Measurements from ENCODE around the gene TMEM223. TPM values are rescaled to one million over a fixed set of nuclear protein-coding genes. Genes with fewer than 3 reads are reported as not detected.
"Not testable (repeated sequence)": the region's sequence is repeated elsewhere in the genome, so short reads cannot be mapped to it uniquely, and the experiment has no call there.

Gene TMEM223
- total RNA-seq (10 to 100 TPM; 15.0 to 16.5 TPM), polyA plus RNA-seq (10 to 100 TPM; 39.1 to 57.8 (median 45.5) TPM), total RNA-seq (4.9 to 20.6 (median 13.3) reads per million in 6 experiments)

- POLR2A ChIA-PET = interaction anchor here (0.7 to 12.0 kb wide), 25 partner anchors 8 to 237 kb away, joined by 3 to 314 read pairs (median 5); partner anchors contain the start of genes C11orf98, CSKMT, HNRNPUL2 and NXF1
Observed at GRCh38 chr11:62791501-62792201, at the start of gene TMEM223. Gene TMEM223, minus strand, starts transcription at chr11:62792006. Its CDS starts 12 bp downstream, at chr11:62791994.

GRCh38 chr11:62840721-62841360 is 49.0 kb upstream of the TMEM223 start:
- H3K36me3 Mint-ChIP-seq = peaks cover 0 to 19% (median 3%) of the 10 kb centered on the region in 3 donors
- not testable (repeated sequence) for H3K27ac Mint-ChIP-seq, H3K9me3 Mint-ChIP-seq, H3K4me3 Mint-ChIP-seq, H3K27me3 Mint-ChIP-seq
- DNase-seq = peak in 7 of 10 donors; percentile 59 to 85 (median 77)
- POLR2A ChIA-PET = interaction anchor here (0.6 to 10.0 kb wide), 62 partner anchors 10 to 1938 kb away, joined by 3 to 479 read pairs (median 6); partner anchors contain the start of genes B3GAT3, BSCL2, C11orf98 and CPSF7
- ATAC-seq = peak; percentile 22 to 34
- H3K4me1 Mint-ChIP-seq = peaks cover 15 to 33% (median 27%) of the 10 kb centered on the region in 4 donors

More at GRCh38 chr11:62791501-62792201, at the start of gene TMEM223:
- ATAC-seq (peak; percentile 77 to 78), DNase-seq (peak; percentile 82 to 93 (median 88))
- no peaks in the 10 kb centered on the region for H3K27me3 Mint-ChIP-seq
- H3K9me3 Mint-ChIP-seq = no peaks in the 10 kb centered on the region
- H3K4me3 Mint-ChIP-seq = peak within 1 kb of the TSS; percentile 83 to 96 (median 89)
- H3K4me1 Mint-ChIP-seq = peaks cover 16 to 54% (median 47%) of the 10 kb centered on the region in 4 donors
- peaks cover 0 to 60% (median 17%) of the 10 kb centered on the region in 3 donors for H3K36me3 Mint-ChIP-seq
- H3K27ac Mint-ChIP-seq = peak within 1 kb of the TSS; percentile 85 to 97 (median 95)

- no peak within 1 kb of the TSS for H3K27ac Mint-ChIP-seq
- no peaks in the 10 kb centered on the region for H3K27me3 Mint-ChIP-seq
- H3K4me1 Mint-ChIP-seq = peaks cover 20 to 39% (median 31%) of the 10 kb centered on the region in 4 donors
- DNase-seq (peak; percentile 79 to 96 (median 90)), ATAC-seq (peak; percentile 47 to 52)
- POLR2A ChIA-PET = interaction anchor here (0.6 to 10.0 kb wide), 41 partner anchors 8 to 1905 kb away, joined by 3 to 479 read pairs (median 10); partner anchors contain the start of genes B3GAT3, BSCL2, C11orf98 and CSKMT
- no peaks in the 10 kb centered on the region for H3K9me3 Mint-ChIP-seq
- peaks cover 0 to 30% (median 5%) of the 10 kb centered on the region in 3 donors for H3K36me3 Mint-ChIP-seq
- no peak within 1 kb of the TSS for H3K4me3 Mint-ChIP-seq
Observed at GRCh38 chr11:62839050-62839945, 47.5 kb upstream of the TMEM223 start, which contains the start of gene WDR74. Gene WDR74, minus strand, starts transcription at chr11:62839590. Its CDS starts 20 bp downstream, at chr11:62839570.

- peak overlapping the region in 5 of 10 donors; percentile 15 to 80 (median 53) for H3K27ac Mint-ChIP-seq
- H3K27me3 Mint-ChIP-seq = no peaks in the 10 kb centered on the region
- peaks cover 0 to 45% (median 8%) of the 10 kb centered on the region in 3 donors for H3K36me3 Mint-ChIP-seq
- no peak for DNase-seq
- H3K4me3 Mint-ChIP-seq = peak overlapping the region in 1 of 10 donors; percentile 34
- no peaks in the 10 kb centered on the region for H3K9me3 Mint-ChIP-seq
- ATAC-seq = no peak
- peaks cover 32 to 63% (median 49%) of the 10 kb centered on the region in 4 donors for H3K4me1 Mint-ChIP-seq
- POLR2A ChIA-PET = interaction anchor here (0.6 to 5.2 kb wide), 4 partner anchors 20 to 198 kb away, joined by 3 to 65 read pairs (median 3); partner anchors contain the start of gene TAF6L
Observed at GRCh38 chr11:62835336-62835735, 43.5 kb upstream of the TMEM223 start.

GRCh38 chr11:62832336-62833234 is 40.8 kb upstream of the TMEM223 start, which contains the start of gene TEX54:
Gene TEX54, minus strand, starts transcription at chr11:62832841.
- Mint-ChIP-seq H3K36me3 (peaks cover 0 to 49% (median 5%) of the 10 kb centered on the region in 3 donors), H3K4me3 (peak within 1 kb of the TSS; percentile 93 to 99 (median 98)), H3K27me3 (no peaks in the 10 kb centered on the region), H3K4me1 (peaks cover 26 to 53% (median 49%) of the 10 kb centered on the region in 4 donors), H3K9me3 (no peaks in the 10 kb centered on the region), H3K27ac (peak within 1 kb of the TSS; percentile 91 to 100 (median 100))
- peak; percentile 2 to 12 for ATAC-seq
- POLR2A ChIA-PET = interaction anchor here (0.6 to 5.2 kb wide), 26 partner anchors 8 to 1440 kb away, joined by 3 to 138 read pairs (median 7); partner anchors contain the start of genes BSCL2, GNG3, HNRNPUL2 and LBHD1
- no peak for DNase-seq

- POLR2A ChIA-PET = interaction anchor here (0.6 to 5.2 kb wide), 34 partner anchors 9 to 1439 kb away, joined by 3 to 138 read pairs (median 4); partner anchors contain the start of genes BSCL2, GNG3, HNRNPUL2 and LBHD1
- DNase-seq = peak; percentile 99 to 100 (median 100)
- peaks cover 0 to 51% (median 9%) of the 10 kb centered on the region in 3 donors for H3K36me3 Mint-ChIP-seq
Observed at GRCh38 chr11:62831520-62832335, 39.9 kb upstream of the TMEM223 start, which contains the start of gene STX5. Gene STX5, minus strand, starts transcription at chr11:62832051. Its CDS starts 808 bp downstream, at chr11:62831243.

GRCh38 chr11:62830904-62831519 is 39.2 kb upstream of the TMEM223 start:
- Mint-ChIP-seq H3K27me3 (no peaks in the 10 kb centered on the region), H3K27ac (peak overlapping the region; percentile 91 to 100 (median 100)), H3K9me3 (no peaks in the 10 kb centered on the region), H3K4me3 (peak overlapping the region; percentile 93 to 99 (median 98)), H3K36me3 (peaks cover 0 to 49% (median 9%) of the 10 kb centered on the region in 3 donors), H3K4me1 (peaks cover 23 to 51% (median 45%) of the 10 kb centered on the region in 4 donors)
- ATAC-seq (peak in 1 of 2 donors; percentile 3), DNase-seq (peak in 1 of 10 donors; percentile 15)
- POLR2A ChIA-PET = interaction anchor here (0.6 to 5.2 kb wide), 20 partner anchors 9 to 429 kb away, joined by 3 to 138 read pairs (median 13); partner anchors contain the start of genes HNRNPUL2, INTS5, NXF1 and SLC3A2

More at GRCh38 chr11:62831520-62832335, 39.9 kb upstream of the TMEM223 start, which contains the start of gene STX5:
- peak within 1 kb of the TSS; percentile 91 to 100 (median 100) for H3K27ac Mint-ChIP-seq
- no peaks in the 10 kb centered on the region for H3K9me3 Mint-ChIP-seq
- no peaks in the 10 kb centered on the region for H3K27me3 Mint-ChIP-seq
- ATAC-seq = peak; percentile 89 to 90
- peaks cover 25 to 56% (median 48%) of the 10 kb centered on the region in 4 donors for H3K4me1 Mint-ChIP-seq
- peak within 1 kb of the TSS; percentile 93 to 99 (median 98) for H3K4me3 Mint-ChIP-seq

GRCh38 chr11:62828130-62828529 is 36.3 kb upstream of the TMEM223 start:
- POLR2A ChIA-PET = interaction anchor here (0.9 to 2.0 kb wide), 7 partner anchors 10 to 236 kb away, joined by 3 to 17 read pairs (median 5); partner anchors contain the start of genes HNRNPUL2, TMEM179B, TTC9C and TUT1

GRCh38 chr11:62823677-62824076 is 31.9 kb upstream of the TMEM223 start:
- H3K9me3 Mint-ChIP-seq = no peaks in the 10 kb centered on the region
- H3K27ac Mint-ChIP-seq = peak overlapping the region in 4 of 10 donors; percentile 32 to 71 (median 62)
- H3K4me3 Mint-ChIP-seq = no peak overlapping the region
- ATAC-seq (no peak), DNase-seq (no peak)
- POLR2A ChIA-PET = interaction anchor here (0.7 to 2.6 kb wide), 5 partner anchors 8 to 57 kb away, joined by 3 to 14 read pairs (median 3); partner anchors contain the start of genes NXF1, SLC3A2 and WDR74
- no peaks in the 10 kb centered on the region for H3K27me3 Mint-ChIP-seq
- H3K4me1 Mint-ChIP-seq = peaks cover 3 to 35% (median 9%) of the 10 kb centered on the region in 4 donors
- peaks cover 0 to 83% (median 28%) of the 10 kb centered on the region in 3 donors for H3K36me3 Mint-ChIP-seq

More at GRCh38 chr11:62828130-62828529, 36.3 kb upstream of the TMEM223 start:
- not testable (repeated sequence) for H3K27me3 Mint-ChIP-seq, H3K9me3 Mint-ChIP-seq, H3K27ac Mint-ChIP-seq, DNase-seq, H3K4me3 Mint-ChIP-seq, ATAC-seq
- Mint-ChIP-seq H3K36me3 (peaks cover 0 to 56% (median 19%) of the 10 kb centered on the region in 3 donors), H3K4me1 (peaks cover 16 to 64% (median 32%) of the 10 kb centered on the region in 4 donors)

Measured in naive thymus-derived CD8-positive, alpha-beta T cell (primary cell).